DOHH2 (cell line): ENCODE results near the gene FGFR1OP2.

ENCODE experiments used
- H3F3A ChIP-seq: fragments of 200-600 bp; sonication (generic), shearing (Covaris generic); 2 replicates; pipeline ENCODE4 v1.6.0; 2016; ENCODE audit warnings: antibody characterized with exemption, mild to moderate bottlenecking; ENCODE audit not compliant: control insufficient read depth, insufficient read depth
- H3K27ac ChIP-seq: fragments of 200-600 bp; sonication (generic); 2 replicates; pipeline ENCODE4 v1.5.1; 2014; ENCODE audit warnings: low read depth, mild to moderate bottlenecking, low read length, moderate library complexity
- H3K27me3 ChIP-seq: fragments of 200-600 bp; sonication (generic); 2 replicates; pipeline ENCODE4 v1.6.1; 2014; ENCODE audit warnings: mild to moderate bottlenecking, low read length, mixed read lengths; ENCODE audit not compliant: control insufficient read depth
- H3K36me3 ChIP-seq: fragments of 200-600 bp; sonication (generic); 2 replicates; pipeline ENCODE4 v1.6.1; 2014; ENCODE audit warnings: mild to moderate bottlenecking, low read length, moderate library complexity, mixed read lengths; ENCODE audit not compliant: control insufficient read depth
- H3K4me1 ChIP-seq: fragments of 200-600 bp; sonication (generic); 2 replicates; pipeline ENCODE4 v1.6.1; 2014; ENCODE audit warnings: mild to moderate bottlenecking, low read length, mixed read lengths; ENCODE audit not compliant: control insufficient read depth
- H3K4me2 ChIP-seq: fragments of 200-600 bp; sonication (generic); 2 replicates; pipeline ENCODE4 v1.6.0; 2014; ENCODE audit warnings: mild to moderate bottlenecking, low read length, moderate library complexity
- H3K4me3 ChIP-seq: fragments of 200-600 bp; sonication (generic); 2 replicates; pipeline ENCODE4 v1.5.1; 2014; ENCODE audit warnings: mild to moderate bottlenecking, low read length, mixed read lengths
- H3K79me2 ChIP-seq: fragments of 200-600 bp; sonication (generic); 2 replicates; pipeline ENCODE4 v1.6.1; 2014; ENCODE audit warnings: mild to moderate bottlenecking, low read length, mixed read lengths; ENCODE audit not compliant: control insufficient read depth
- H3K9me2 ChIP-seq: fragments of 200-600 bp; sonication (generic); replicated peaks from 2 replicates; pipeline ENCODE4 v1.6.1; 2014; ENCODE audit warnings: mild to moderate bottlenecking, low read length, mixed read lengths; ENCODE audit not compliant: control insufficient read depth
- H3K9me3 ChIP-seq: fragments of 200-600 bp; sonication (generic); 2 replicates; pipeline ENCODE4 v1.6.1; 2014; ENCODE audit warnings: antibody characterized with exemption, low read length, mixed read lengths; ENCODE audit not compliant: control insufficient read depth, insufficient read depth
- H4K20me1 ChIP-seq: fragments of 200-600 bp; sonication (generic); 2 replicates; pipeline ENCODE4 v1.6.0; 2014; ENCODE audit warnings: low read depth, mild to moderate bottlenecking, antibody characterized with exemption, low read length, moderate library complexity; ENCODE audit not compliant: control insufficient read depth, insufficient read depth
- EZH2phosphoT487 ChIP-seq: fragments of 200-600 bp; sonication (generic); IDR thresholded peaks from 2 replicates; pipeline ENCODE4 v1.6.1; 2017; ENCODE audit warnings: borderline replicate concordance, mild to moderate bottlenecking, antibody characterized with exemption, low read length, moderate library complexity, mixed read lengths
- TF ChIP-seq, protein P1 (sequence below): fragments of 200-600 bp; sonication (generic); IDR thresholded peaks from one replicate; pipeline ENCODE4 v1.5.1; 2014; ENCODE audit warnings: antibody characterized with exemption, mild to moderate bottlenecking, low read depth, low read length; ENCODE audit not compliant: poor library complexity, severe bottlenecking

The FGFR1OP2 gene

DNA sequence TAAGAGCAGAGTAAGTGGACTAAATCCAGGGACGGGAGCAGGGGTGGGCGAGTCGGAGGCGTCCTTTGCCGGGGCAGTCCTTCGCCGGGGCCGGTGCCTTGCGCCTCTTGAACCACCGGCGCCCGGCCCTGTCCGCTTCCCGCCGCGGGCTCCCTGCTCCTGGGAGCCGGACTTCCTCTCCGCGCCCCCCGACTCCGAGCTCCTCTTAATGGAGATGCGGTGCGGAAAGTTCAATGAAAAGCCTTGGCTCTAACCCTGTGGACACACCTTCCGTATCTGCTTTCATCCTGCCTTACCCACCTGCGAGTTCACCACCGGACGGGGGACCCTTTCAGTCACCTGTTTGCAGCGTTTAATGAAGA lies 412 bp downstream of the FGFR1OP2 start:
- Histone ChIP-seq H3K79me2 (peaks cover 95% of the 10 kb centered on the region), H3K9me3 (no peaks in the 10 kb centered on the region), H3K27ac (peak overlapping the region; percentile 81), H3F3A (peaks cover 24% of the 10 kb centered on the region), H3K36me3 (peaks cover 47% of the 10 kb centered on the region), H3K27me3 (no peaks in the 10 kb centered on the region), H3K9me2 (no peaks in the 10 kb centered on the region), H3K4me1 (peaks cover 63% of the 10 kb centered on the region), H3K4me3 (peak overlapping the region; percentile 99), H4K20me1 (peaks cover 13% of the 10 kb centered on the region), H3K4me2 (peak overlapping the region; percentile 93)
- TF ChIP-seq EZH2phosphoT487 = no peak
- TF ChIP-seq, protein P1, sequence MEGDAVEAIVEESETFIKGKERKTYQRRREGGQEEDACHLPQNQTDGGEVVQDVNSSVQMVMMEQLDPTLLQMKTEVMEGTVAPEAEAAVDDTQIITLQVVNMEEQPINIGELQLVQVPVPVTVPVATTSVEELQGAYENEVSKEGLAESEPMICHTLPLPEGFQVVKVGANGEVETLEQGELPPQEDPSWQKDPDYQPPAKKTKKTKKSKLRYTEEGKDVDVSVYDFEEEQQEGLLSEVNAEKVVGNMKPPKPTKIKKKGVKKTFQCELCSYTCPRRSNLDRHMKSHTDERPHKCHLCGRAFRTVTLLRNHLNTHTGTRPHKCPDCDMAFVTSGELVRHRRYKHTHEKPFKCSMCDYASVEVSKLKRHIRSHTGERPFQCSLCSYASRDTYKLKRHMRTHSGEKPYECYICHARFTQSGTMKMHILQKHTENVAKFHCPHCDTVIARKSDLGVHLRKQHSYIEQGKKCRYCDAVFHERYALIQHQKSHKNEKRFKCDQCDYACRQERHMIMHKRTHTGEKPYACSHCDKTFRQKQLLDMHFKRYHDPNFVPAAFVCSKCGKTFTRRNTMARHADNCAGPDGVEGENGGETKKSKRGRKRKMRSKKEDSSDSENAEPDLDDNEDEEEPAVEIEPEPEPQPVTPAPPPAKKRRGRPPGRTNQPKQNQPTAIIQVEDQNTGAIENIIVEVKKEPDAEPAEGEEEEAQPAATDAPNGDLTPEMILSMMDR = no peak

DNA sequence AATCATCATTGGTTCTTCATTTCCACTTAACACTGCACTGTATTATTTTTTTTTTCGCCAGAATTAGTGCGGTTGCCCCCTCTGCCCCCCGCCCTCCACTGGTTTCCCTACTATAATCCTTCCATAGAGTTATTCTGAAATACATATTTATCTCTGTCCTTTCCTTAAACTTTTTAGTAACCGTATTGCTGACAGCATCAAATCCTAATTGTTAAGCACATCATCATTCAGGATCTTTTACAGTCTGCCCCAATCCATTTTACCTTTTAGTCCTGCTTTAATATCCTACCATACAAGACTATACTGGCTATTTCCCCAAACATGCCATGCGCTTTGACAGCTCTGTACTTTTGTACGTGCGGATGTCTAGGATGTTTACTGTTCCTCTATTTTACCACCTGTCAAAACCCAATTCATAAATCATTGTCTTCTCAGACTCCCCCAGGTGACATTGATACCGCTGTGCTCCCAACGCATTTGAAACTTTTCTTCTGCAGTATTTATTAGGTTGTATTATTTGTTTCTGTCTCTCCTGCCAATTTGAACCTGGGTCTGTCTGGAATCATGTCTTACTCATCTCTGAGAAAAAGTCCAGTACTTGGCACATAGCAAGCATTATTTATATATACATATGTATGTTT lies 1.0 kb downstream of the FGFR1OP2 start:
- H3K27ac ChIP-seq = peak overlapping the region; percentile 81
- H3K79me2 ChIP-seq = peaks cover 95% of the 10 kb centered on the region
- no peaks in the 10 kb centered on the region for H3K9me2 ChIP-seq
- H3K4me3 ChIP-seq = peak overlapping the region; percentile 99
- peaks cover 18% of the 10 kb centered on the region for H4K20me1 ChIP-seq
- H3K27me3 ChIP-seq = no peaks in the 10 kb centered on the region
- peak overlapping the region; percentile 93 for H3K4me2 ChIP-seq
- H3K36me3 ChIP-seq = peaks cover 45% of the 10 kb centered on the region
- peaks cover 70% of the 10 kb centered on the region for H3K4me1 ChIP-seq
- H3F3A ChIP-seq = peaks cover 24% of the 10 kb centered on the region
- H3K9me3 ChIP-seq = no peaks in the 10 kb centered on the region
- no peak for TF ChIP-seq EZH2phosphoT487
- TF ChIP-seq, protein P1 = no peak

DNA sequence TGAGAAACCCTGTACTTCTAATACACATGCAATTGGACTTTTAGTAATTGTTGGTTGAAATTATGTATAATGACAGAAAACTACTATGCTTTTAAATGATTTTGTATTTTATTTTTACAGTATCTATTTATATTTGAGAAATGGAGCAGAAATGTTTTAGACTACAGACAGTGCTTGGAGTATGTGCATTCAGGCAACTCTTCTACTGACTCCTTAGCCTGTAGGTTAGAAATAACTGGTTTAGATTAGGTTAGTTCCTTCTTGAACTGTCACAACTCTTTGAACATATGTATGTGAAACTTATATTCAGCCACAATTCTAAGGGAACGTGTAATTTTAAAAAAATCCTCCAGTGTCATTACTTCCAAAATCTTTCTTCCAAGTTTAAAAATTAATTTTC lies 1.7 kb downstream of the FGFR1OP2 start:
- peak overlapping the region; percentile 99 for H3K4me3 ChIP-seq
- H3K4me1 ChIP-seq = peaks cover 71% of the 10 kb centered on the region
- peaks cover 39% of the 10 kb centered on the region for H3K36me3 ChIP-seq
- H3K9me2 ChIP-seq = no peaks in the 10 kb centered on the region
- H4K20me1 ChIP-seq = peaks cover 18% of the 10 kb centered on the region
- H3K27me3 ChIP-seq = no peaks in the 10 kb centered on the region
- no peak for TF ChIP-seq EZH2phosphoT487
- TF ChIP-seq, protein P1 = no peak
- H3K27ac ChIP-seq = peak overlapping the region; percentile 81
- peaks cover 24% of the 10 kb centered on the region for H3F3A ChIP-seq
- H3K9me3 ChIP-seq = no peaks in the 10 kb centered on the region
- peaks cover 95% of the 10 kb centered on the region for H3K79me2 ChIP-seq
- peak overlapping the region; percentile 93 for H3K4me2 ChIP-seq
